Central memory CD8-positive, alpha-beta T cell (primary cell): ENCODE measurements around the gene CANT1.

Experiments
- ATAC-seq: fragments of 150-1000 bp; cut with Tn5 transposase; replicated peaks from 2 replicates; pipeline ENCODE4 v1.10.0; 2022; ENCODE audit warnings: mild to moderate bottlenecking, moderate FRiP score, moderate number of reproducible peaks; ENCODE audit not compliant: poor library complexity, severe bottlenecking; ENCODE audit errors: extremely low read depth
- DNase-seq, 2 donors: peaks; one replicate each; pipeline ENCODE4 v3.0.0; 2021; ENCODE audit warnings: low spot score in 2 of 2
- H3K27ac Mint-ChIP-seq: one replicate; pipeline ENCODE4 v1.8.0; 2022; ENCODE audit warnings: low read depth, mild to moderate bottlenecking, moderate library complexity, mixed read lengths
- H3K27me3 Mint-ChIP-seq: one replicate; pipeline ENCODE4 v1.8.0; 2022; ENCODE audit warnings: mixed read lengths
- H3K36me3 Mint-ChIP-seq: one replicate; pipeline ENCODE4 v1.8.0; 2022; ENCODE audit warnings: mild to moderate bottlenecking, moderate library complexity, mixed read lengths; ENCODE audit not compliant: insufficient read depth
- H3K4me1 Mint-ChIP-seq: one replicate; pipeline ENCODE4 v1.8.0; 2022; ENCODE audit warnings: mixed read lengths
- H3K4me3 Mint-ChIP-seq: one replicate; pipeline ENCODE4 v1.8.0; 2022; ENCODE audit warnings: mild to moderate bottlenecking, moderate library complexity, mixed read lengths
- H3K9me3 Mint-ChIP-seq: one replicate; pipeline ENCODE4 v1.8.0; 2022; ENCODE audit warnings: mixed read lengths

The CANT1 gene

GRCh38 chr17:78976907-78977680, 32.5 kb downstream of the CANT1 start:
- peak overlapping the region; percentile 69 for H3K4me3 Mint-ChIP-seq
- peaks cover 6% of the 10 kb centered on the region for H3K36me3 Mint-ChIP-seq
- peak overlapping the region; percentile 70 for H3K27ac Mint-ChIP-seq
- ATAC-seq: no peak
- no peak for DNase-seq
- H3K27me3 Mint-ChIP-seq: no peaks in the 10 kb centered on the region
- no peaks in the 10 kb centered on the region for H3K9me3 Mint-ChIP-seq
- peaks cover 9% of the 10 kb centered on the region for H3K4me1 Mint-ChIP-seq

- Mint-ChIP-seq H3K9me3 (no peaks in the 10 kb centered on the region), H3K27ac (no peak overlapping the region), H3K27me3 (no peaks in the 10 kb centered on the region), H3K4me1 (peaks cover 17% of the 10 kb centered on the region), H3K36me3 (peaks cover 6% of the 10 kb centered on the region), H3K4me3 (no peak overlapping the region)
- ATAC-seq: no peak
- no peak for DNase-seq
Observed at GRCh38 chr17:78974635-78975591, 34.7 kb downstream of the CANT1 start.

- no peak overlapping the region for H3K4me3 Mint-ChIP-seq
- H3K9me3 Mint-ChIP-seq: no peaks in the 10 kb centered on the region
- DNase-seq (no peak), ATAC-seq (no peak)
- peaks cover 17% of the 10 kb centered on the region for H3K4me1 Mint-ChIP-seq
- no peaks in the 10 kb centered on the region for H3K27me3 Mint-ChIP-seq
- no peak overlapping the region for H3K27ac Mint-ChIP-seq
- peaks cover 6% of the 10 kb centered on the region for H3K36me3 Mint-ChIP-seq
Observed at GRCh38 chr17:78973792-78974520, 35.6 kb downstream of the CANT1 start.

GRCh38 chr17:78973196-78973595, 36.4 kb downstream of the CANT1 start:
- H3K27ac Mint-ChIP-seq: no peak overlapping the region
- no peaks in the 10 kb centered on the region for H3K27me3 Mint-ChIP-seq
- ATAC-seq: no peak
- H3K4me1 Mint-ChIP-seq: peaks cover 17% of the 10 kb centered on the region
- H3K4me3 Mint-ChIP-seq: no peak overlapping the region
- no peak for DNase-seq
- no peaks in the 10 kb centered on the region for H3K9me3 Mint-ChIP-seq
- H3K36me3 Mint-ChIP-seq: peaks cover 6% of the 10 kb centered on the region

GRCh38 chr17:78972507-78973105, 37.0 kb downstream of the CANT1 start:
- H3K27ac Mint-ChIP-seq: peak overlapping the region; percentile 19

GRCh38 chr17:78971756-78972506, 37.6 kb downstream of the CANT1 start:
- DNase-seq (no peak), ATAC-seq (no peak)
- Mint-ChIP-seq H3K4me3 (no peak overlapping the region), H3K27ac (peak overlapping the region; percentile 19), H3K36me3 (peaks cover 4% of the 10 kb centered on the region), H3K9me3 (no peaks in the 10 kb centered on the region), H3K27me3 (no peaks in the 10 kb centered on the region), H3K4me1 (peaks cover 8% of the 10 kb centered on the region)

More at GRCh38 chr17:78972507-78973105, 37.0 kb downstream of the CANT1 start:
- Mint-ChIP-seq H3K27me3 (no peaks in the 10 kb centered on the region), H3K4me1 (peaks cover 14% of the 10 kb centered on the region), H3K4me3 (no peak overlapping the region), H3K9me3 (no peaks in the 10 kb centered on the region), H3K36me3 (peaks cover 6% of the 10 kb centered on the region)
- DNase-seq (no peak), ATAC-seq (no peak)

GRCh38 chr17:78970834-78971755, 38.5 kb downstream of the CANT1 start:
- H3K27me3 Mint-ChIP-seq: no peaks in the 10 kb centered on the region
- H3K4me3 Mint-ChIP-seq: no peak overlapping the region
- peak; percentile 59 to 67 for DNase-seq
- no peaks in the 10 kb centered on the region for H3K9me3 Mint-ChIP-seq
- peak; percentile 60 for ATAC-seq
- peak overlapping the region; percentile 19 for H3K27ac Mint-ChIP-seq
- H3K4me1 Mint-ChIP-seq: peaks cover 7% of the 10 kb centered on the region
- peaks cover 4% of the 10 kb centered on the region for H3K36me3 Mint-ChIP-seq

GRCh38 chr17:78969865-78970264, 39.7 kb downstream of the CANT1 start:
- Mint-ChIP-seq H3K27ac (no peak overlapping the region), H3K4me1 (peaks cover 7% of the 10 kb centered on the region), H3K9me3 (no peaks in the 10 kb centered on the region), H3K36me3 (peaks cover 1% of the 10 kb centered on the region), H3K4me3 (no peak overlapping the region), H3K27me3 (no peaks in the 10 kb centered on the region)
- ATAC-seq (no peak), DNase-seq (no peak)

GRCh38 chr17:78967782-78968362, 41.7 kb downstream of the CANT1 start:
- Mint-ChIP-seq H3K36me3 (peaks cover 1% of the 10 kb centered on the region), H3K9me3 (no peaks in the 10 kb centered on the region), H3K4me1 (peaks cover 7% of the 10 kb centered on the region), H3K27ac (no peak overlapping the region), H3K27me3 (no peaks in the 10 kb centered on the region), H3K4me3 (no peak overlapping the region)
- ATAC-seq (no peak), DNase-seq (no peak)

- ATAC-seq: no peak
- Mint-ChIP-seq H3K4me3 (no peak overlapping the region), H3K27ac (no peak overlapping the region), H3K4me1 (peaks cover 7% of the 10 kb centered on the region), H3K9me3 (no peaks in the 10 kb centered on the region), H3K27me3 (no peaks in the 10 kb centered on the region), H3K36me3 (peaks cover 1% of the 10 kb centered on the region)
- DNase-seq: no peak
Observed at GRCh38 chr17:78966910-78967600, 42.5 kb downstream of the CANT1 start.
